Thoracic aorta (tissue), 2 donors: ENCODE results near the gene C15orf61. TPM values are rescaled to one million over a fixed set of nuclear protein-coding genes. Genes with fewer than 3 reads are reported as not detected.

Source experiments
- ATAC-seq: fragments of 150-250 bp; one replicate; pipeline ENCODE4 v1.8.0; 2017; ENCODE audit warnings: low read depth; ENCODE audit not compliant: insufficient number of reproducible peaks, low FRiP score
- DNase-seq: peaks from one replicate; pipeline ENCODE4 v3.0.0-alpha.2; 2020; ENCODE audit warnings: low spot score
- H3K27ac ChIP-seq, 2 donors: fragments of 200-600 bp; sonication (generic); 1 replicate in 1 of 2; 2 replicates in 1 of 2; pipeline ENCODE4 v1.5.1; 2016; ENCODE audit warnings: mild to moderate bottlenecking in 2 of 2, moderate library complexity in 2 of 2
- H3K27me3 ChIP-seq: fragments of 200-600 bp; sonication (generic); replicated peaks from 2 replicates; pipeline ENCODE4 v1.6.0; 2016; ENCODE audit warnings: mild to moderate bottlenecking; ENCODE audit not compliant: insufficient read depth
- H3K36me3 ChIP-seq: fragments of 200-600 bp; sonication (generic); one replicate; pipeline ENCODE4 v1.5.1; 2016
- H3K4me1 ChIP-seq, 2 donors: fragments of 200-600 bp; sonication (generic); 1 replicate in 1 of 2; 2 replicates in 1 of 2; pipeline versions ENCODE4 v1.5.1 to v1.6.0; 2016; ENCODE audit warnings: low read depth in 2 of 2, mild to moderate bottlenecking in 1 of 2; ENCODE audit not compliant: control insufficient read depth in 1 of 2
- H3K4me3 ChIP-seq: fragments of 200-600 bp; sonication (generic); 2 replicates; pipeline ENCODE4 v1.5.1; 2016; ENCODE audit warnings: mild to moderate bottlenecking
- H3K9me3 ChIP-seq: fragments of 200-600 bp; sonication (generic); 2 replicates; pipeline ENCODE4 v1.5.1; 2016
- total RNA-seq, 2 donors: library from RNA; depleted of rRNA; stranded (reverse); fragments of >200 nt; gene quantifications; one replicate each; pipeline versions ENCODE4 v1.1.0 to v1.2.3, GENCODE V29; 2016
- TF ChIP-seq, protein P1 (sequence below): fragments of 200-600 bp; sonication (generic); IDR thresholded peaks from one replicate; pipeline ENCODE4 v1.5.1; 2019; ENCODE audit warnings: antibody characterized with exemption

Gene C15orf61
- total RNA-seq, 2 donors from 2014 or later: 1.6 to 4.5 TPM

DNA sequence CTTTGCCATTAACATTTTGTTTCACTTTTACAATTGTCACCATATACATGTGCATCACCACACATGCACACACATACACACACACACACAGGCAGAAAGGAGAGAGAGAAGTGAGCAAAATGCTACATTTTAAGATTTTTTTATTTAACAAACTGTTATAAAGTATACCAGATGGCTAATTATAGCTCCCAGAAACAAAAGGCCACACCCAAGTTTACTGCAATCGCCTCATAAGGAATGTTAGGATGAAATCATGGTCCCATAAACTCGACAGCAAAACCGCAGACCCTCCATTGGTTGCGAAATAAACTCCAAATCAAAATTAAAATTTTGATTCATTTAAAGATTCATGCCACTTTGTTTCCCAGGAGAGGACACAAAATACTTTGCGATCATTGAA is 16.1 kb upstream of the C15orf61 start:
- TF ChIP-seq, protein P1, sequence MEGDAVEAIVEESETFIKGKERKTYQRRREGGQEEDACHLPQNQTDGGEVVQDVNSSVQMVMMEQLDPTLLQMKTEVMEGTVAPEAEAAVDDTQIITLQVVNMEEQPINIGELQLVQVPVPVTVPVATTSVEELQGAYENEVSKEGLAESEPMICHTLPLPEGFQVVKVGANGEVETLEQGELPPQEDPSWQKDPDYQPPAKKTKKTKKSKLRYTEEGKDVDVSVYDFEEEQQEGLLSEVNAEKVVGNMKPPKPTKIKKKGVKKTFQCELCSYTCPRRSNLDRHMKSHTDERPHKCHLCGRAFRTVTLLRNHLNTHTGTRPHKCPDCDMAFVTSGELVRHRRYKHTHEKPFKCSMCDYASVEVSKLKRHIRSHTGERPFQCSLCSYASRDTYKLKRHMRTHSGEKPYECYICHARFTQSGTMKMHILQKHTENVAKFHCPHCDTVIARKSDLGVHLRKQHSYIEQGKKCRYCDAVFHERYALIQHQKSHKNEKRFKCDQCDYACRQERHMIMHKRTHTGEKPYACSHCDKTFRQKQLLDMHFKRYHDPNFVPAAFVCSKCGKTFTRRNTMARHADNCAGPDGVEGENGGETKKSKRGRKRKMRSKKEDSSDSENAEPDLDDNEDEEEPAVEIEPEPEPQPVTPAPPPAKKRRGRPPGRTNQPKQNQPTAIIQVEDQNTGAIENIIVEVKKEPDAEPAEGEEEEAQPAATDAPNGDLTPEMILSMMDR: no peak

DNA sequence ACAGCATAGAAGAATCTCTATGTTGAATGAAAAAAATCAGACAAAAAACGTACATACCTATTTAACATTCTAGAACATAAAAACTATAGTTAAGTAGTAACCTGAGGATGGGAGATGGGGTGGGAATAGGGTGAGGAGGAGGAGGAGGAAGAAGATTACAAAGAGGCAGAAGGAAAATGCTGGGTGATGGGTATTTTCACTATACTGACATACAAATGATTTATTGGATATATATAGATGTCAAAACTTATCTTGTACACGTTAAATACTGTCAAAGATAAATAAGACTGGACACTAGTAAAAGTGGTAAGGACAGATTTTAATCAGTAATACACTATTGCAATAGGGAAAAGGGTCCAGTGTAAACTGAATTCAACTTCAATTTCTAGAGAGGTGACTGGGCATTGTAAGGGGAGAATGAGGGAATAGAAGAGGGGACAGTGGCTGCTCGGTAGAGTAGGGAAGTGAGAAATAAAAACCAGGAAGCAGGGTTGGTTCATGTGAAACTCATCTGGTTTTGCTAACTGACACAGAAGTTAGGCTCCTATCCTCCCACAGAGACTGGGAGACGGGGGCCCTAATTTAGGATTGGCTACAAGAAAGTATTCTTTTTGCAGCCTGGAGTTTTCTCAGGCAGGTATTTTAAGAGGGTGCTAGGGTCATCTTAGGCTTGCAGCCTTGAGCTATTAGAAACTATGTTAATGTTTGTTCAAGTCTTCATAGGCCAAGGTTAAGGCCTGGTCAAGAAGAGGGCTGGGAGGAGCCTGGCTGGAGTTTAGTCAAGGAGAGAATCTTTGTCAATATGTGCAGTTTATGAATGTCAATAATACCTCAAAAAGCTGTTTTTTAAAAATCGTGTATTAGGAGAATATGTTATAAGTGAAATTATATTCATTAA is 15.0 kb upstream of the C15orf61 start:
- H3K36me3 ChIP-seq: no peaks in the 10 kb centered on the region
- no peaks in the 10 kb centered on the region for H3K4me1 ChIP-seq
- TF ChIP-seq, protein P1: no peak
- H3K9me3 ChIP-seq: no peaks in the 10 kb centered on the region
- ATAC-seq (no peak), DNase-seq (no peak)
- H3K4me3 ChIP-seq: no peak overlapping the region
- H3K27me3 ChIP-seq: no peaks in the 10 kb centered on the region
- no peak overlapping the region for H3K27ac ChIP-seq

More for the DNA sequence above, 16.1 kb upstream of the C15orf61 start:
- H3K36me3 ChIP-seq: no peaks in the 10 kb centered on the region
- no peaks in the 10 kb centered on the region for H3K27me3 ChIP-seq
- DNase-seq (no peak), ATAC-seq (no peak)
- H3K27ac ChIP-seq: no peak overlapping the region
- H3K4me1 ChIP-seq: no peaks in the 10 kb centered on the region
- no peak overlapping the region for H3K4me3 ChIP-seq
- H3K9me3 ChIP-seq: no peaks in the 10 kb centered on the region

DNA sequence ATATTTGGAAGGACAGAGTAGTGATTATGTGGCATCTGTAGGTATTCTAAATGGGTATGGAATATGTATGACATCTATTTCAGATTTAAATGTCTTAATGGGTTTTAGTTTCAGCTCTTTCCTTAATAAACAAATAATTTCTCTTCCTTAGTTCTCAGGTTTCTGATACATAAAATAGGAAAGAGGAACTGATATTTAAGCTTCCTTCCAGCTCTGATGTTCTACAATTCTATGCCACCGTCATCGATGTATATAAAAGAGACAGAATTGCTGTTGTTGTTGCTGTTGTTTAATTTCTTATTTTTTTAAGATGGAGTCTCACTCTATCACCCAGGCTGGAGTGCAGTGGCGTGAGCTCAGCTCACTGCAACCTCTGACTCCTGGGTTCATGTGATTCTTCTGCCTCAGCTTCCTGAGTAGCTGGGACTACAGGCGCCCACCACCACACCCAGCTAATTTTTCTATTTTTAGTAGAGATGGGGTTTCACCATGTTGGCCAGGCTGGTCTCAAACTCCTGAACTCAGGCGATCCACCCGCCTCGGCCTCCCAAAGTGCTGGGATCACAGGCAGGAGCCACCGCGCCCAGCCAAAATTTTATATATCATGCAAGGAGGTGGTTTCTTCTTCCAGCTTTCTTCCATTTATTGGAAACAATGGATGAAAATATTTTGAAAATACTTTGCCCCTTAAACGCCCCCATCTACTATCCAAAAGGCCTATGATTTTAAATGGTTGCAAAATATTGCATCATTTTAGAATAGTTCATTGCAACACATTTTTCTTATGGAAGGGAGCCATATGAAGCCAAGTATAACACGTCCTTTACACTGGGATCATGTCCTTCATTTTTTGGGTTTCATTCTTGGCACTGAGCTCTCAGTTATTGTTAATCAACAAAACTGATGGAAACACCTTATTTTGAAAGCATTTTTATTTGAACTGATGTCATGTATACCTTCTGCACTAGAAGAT is 13.9 kb upstream of the C15orf61 start:
- TF ChIP-seq, protein P1: no peak
- Histone ChIP-seq H3K27ac (no peak overlapping the region), H3K27me3 (no peaks in the 10 kb centered on the region), H3K4me3 (no peak overlapping the region), H3K9me3 (no peaks in the 10 kb centered on the region), H3K36me3 (no peaks in the 10 kb centered on the region), H3K4me1 (no peaks in the 10 kb centered on the region)
- DNase-seq (no peak), ATAC-seq (no peak)

DNA sequence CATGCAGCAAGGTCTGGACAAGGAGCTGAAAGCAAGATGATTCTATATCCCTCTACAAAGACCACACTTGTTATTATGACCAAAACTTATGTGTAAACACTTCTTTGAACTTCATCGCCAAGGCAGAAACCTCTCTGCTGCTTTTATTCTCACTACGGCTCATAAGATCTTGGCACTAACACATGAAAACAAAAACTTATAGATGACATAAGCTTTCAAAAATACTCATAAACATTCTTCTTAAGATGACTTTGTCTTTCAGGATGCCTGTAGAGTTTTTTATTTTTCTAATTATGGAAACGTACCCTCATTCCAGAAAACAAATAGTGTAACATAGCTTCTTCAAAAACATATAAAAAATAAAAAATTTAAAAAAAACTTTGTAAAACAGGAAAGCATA is 12.5 kb upstream of the C15orf61 start:
- H3K4me3 ChIP-seq: no peak overlapping the region
- no peaks in the 10 kb centered on the region for H3K4me1 ChIP-seq
- ATAC-seq (no peak), DNase-seq (no peak)
- no peaks in the 10 kb centered on the region for H3K36me3 ChIP-seq
- TF ChIP-seq, protein P1: no peak
- H3K27me3 ChIP-seq: no peaks in the 10 kb centered on the region
- no peaks in the 10 kb centered on the region for H3K9me3 ChIP-seq
- no peak overlapping the region for H3K27ac ChIP-seq

DNA sequence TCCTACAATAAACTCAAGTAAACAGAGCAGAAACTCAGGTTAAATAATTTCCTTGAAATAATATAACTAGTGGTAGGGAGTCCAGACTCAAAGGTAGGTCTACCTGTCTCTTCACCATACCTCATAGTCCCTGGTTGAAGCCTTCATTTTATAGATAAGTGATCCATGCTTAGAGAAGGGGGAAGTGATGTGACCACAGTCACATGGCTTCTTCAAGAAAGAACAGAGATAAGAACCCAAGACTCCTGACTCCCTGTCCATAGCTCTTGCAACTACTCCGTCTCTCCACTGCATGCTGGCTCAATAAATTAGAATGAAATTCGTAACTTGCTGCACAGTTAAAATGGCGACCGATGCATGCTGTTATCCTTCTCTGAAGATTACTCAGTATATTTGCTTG is 11.0 kb upstream of the C15orf61 start:
- TF ChIP-seq, protein P1: no peak
- DNase-seq: no peak
- Histone ChIP-seq H3K4me1 (no peaks in the 10 kb centered on the region), H3K27ac (no peak overlapping the region), H3K36me3 (peaks cover 3% of the 10 kb centered on the region), H3K4me3 (no peak overlapping the region), H3K27me3 (no peaks in the 10 kb centered on the region), H3K9me3 (no peaks in the 10 kb centered on the region)
- no peak for ATAC-seq
